GM23338 (cell line): Measurements from ENCODE around the gene PDCD4. TPM values are rescaled to one million over a fixed set of nuclear protein-coding genes. Genes with fewer than 3 reads are reported as not detected.

ENCODE experiments used
- ATAC-seq: fragments of 200-7000 bp; cut with Tn5 transposase; 3 replicates; pipeline ENCODE4 v1.9.1; 2020
- DNase-seq: peaks from one replicate; pipeline ENCODE4 v3.0.0-alpha.2; 2015; ENCODE audit warnings: low spot score
- H2AFZ ChIP-seq: fragments of 200-600 bp; sonication (generic); 2 replicates; pipeline ENCODE4 v1.8.0; 2016; ENCODE audit warnings: antibody characterized with exemption, mild to moderate bottlenecking, moderate library complexity
- H3F3A ChIP-seq: fragments of 200-600 bp; sonication (generic); replicated peaks from 2 replicates; pipeline ENCODE4 v1.8.0; 2017; ENCODE audit warnings: antibody characterized with exemption, mixed run types, low read depth
- H3K27ac ChIP-seq: fragments of 200-600 bp; sonication (generic); 2 replicates; pipeline ENCODE4 v1.6.1; 2016; ENCODE audit warnings: low read depth
- H3K27me3 ChIP-seq: fragments of 200-600 bp; sonication (generic); 2 replicates; pipeline ENCODE4 v1.8.0; 2016; ENCODE audit warnings: mild to moderate bottlenecking, mixed run types, moderate library complexity; ENCODE audit not compliant: insufficient read depth
- H3K36me3 ChIP-seq: fragments of 200-600 bp; sonication (generic); 2 replicates; pipeline ENCODE4 v1.8.0; 2016; ENCODE audit warnings: mild to moderate bottlenecking; ENCODE audit not compliant: insufficient read depth
- H3K4me1 ChIP-seq: fragments of 200-600 bp; sonication (generic); 2 replicates; pipeline ENCODE4 v1.8.0; 2016; ENCODE audit warnings: mild to moderate bottlenecking, moderate library complexity; ENCODE audit not compliant: insufficient read depth
- H3K4me2 ChIP-seq: fragments of 200-600 bp; sonication (generic); 2 replicates; pipeline ENCODE4 v1.7.1; 2017; ENCODE audit warnings: mixed run types
- H3K4me3 ChIP-seq: fragments of 200-600 bp; sonication (generic); 2 replicates; pipeline ENCODE4 v1.6.1; 2016; ENCODE audit warnings: mixed run types
- H3K79me2 ChIP-seq: fragments of 200-600 bp; sonication (generic); replicated peaks from 2 replicates; pipeline ENCODE4 v1.8.0; 2017; ENCODE audit warnings: mild to moderate bottlenecking; ENCODE audit not compliant: insufficient read depth
- H3K9me2 ChIP-seq: fragments of 200-600 bp; sonication (generic); 2 replicates; pipeline ENCODE4 v1.8.0; 2017; ENCODE audit not compliant: insufficient read depth
- H4K20me1 ChIP-seq: fragments of 200-600 bp; sonication (generic); replicated peaks from 2 replicates; pipeline ENCODE4 v1.8.0; 2017; ENCODE audit warnings: mild to moderate bottlenecking; ENCODE audit not compliant: insufficient read depth
- H3K27ac Mint-ChIP-seq: 2 replicates; pipeline ENCODE4 v1.8.0; 2020; ENCODE audit warnings: inconsistent platforms, mild to moderate bottlenecking, moderate library complexity, mixed read lengths
- H3K27me3 Mint-ChIP-seq: 3 replicates; pipeline ENCODE4 v1.8.0; 2022; ENCODE audit warnings: low read depth, mild to moderate bottlenecking, moderate library complexity, mixed read lengths, inconsistent platforms; ENCODE audit not compliant: insufficient read depth, poor library complexity
- H3K36me3 Mint-ChIP-seq: 3 replicates; pipeline ENCODE4 v1.8.0; 2021; ENCODE audit warnings: low read depth, mild to moderate bottlenecking, inconsistent platforms, moderate library complexity, mixed read lengths
- H3K4me1 Mint-ChIP-seq: 3 replicates; pipeline ENCODE4 v1.8.0; 2020; ENCODE audit warnings: mild to moderate bottlenecking, inconsistent platforms, mixed read lengths
- H3K4me3 Mint-ChIP-seq: 3 replicates; pipeline ENCODE4 v1.8.0; 2021; ENCODE audit warnings: moderate library complexity, mild to moderate bottlenecking, inconsistent platforms, mixed read lengths
- H3K9me3 Mint-ChIP-seq: 3 replicates; pipeline ENCODE4 v1.8.0; 2020; ENCODE audit warnings: moderate library complexity, mild to moderate bottlenecking, inconsistent platforms, mixed read lengths
- CREB1 ChIP-seq: fragments of 250-450 bp; sonication (Bioruptor Pico); IDR thresholded peaks from 2 replicates; pipeline ENCODE4 v1.5.0; 2020; ENCODE audit warnings: low read depth, mild to moderate bottlenecking, moderate library complexity
- ETS1 ChIP-seq: IDR thresholded peaks from 2 replicates; pipeline ENCODE4 v1.6.1; 2016; ENCODE audit warnings: antibody characterized with exemption
- EZH2phosphoT487 ChIP-seq: fragments of 200-600 bp; sonication (generic); IDR thresholded peaks from one replicate; pipeline ENCODE4 v1.8.1; 2018; ENCODE audit warnings: antibody characterized with exemption; ENCODE audit not compliant: unreplicated experiment
- POLR2AphosphoS5 ChIP-seq: IDR thresholded peaks from 2 replicates; pipeline ENCODE4 v1.6.1; 2016; ENCODE audit warnings: antibody characterized with exemption, low read depth
- ZNF114 ChIP-seq: fragments of 250-450 bp; sonication (Bioruptor Pico); IDR thresholded peaks from 2 replicates; pipeline ENCODE4 v1.5.0; 2020; ENCODE audit warnings: mild to moderate bottlenecking, moderate library complexity
- ZNF462 ChIP-seq: fragments of 250-450 bp; sonication (Bioruptor Pico); IDR thresholded peaks from 2 replicates; pipeline ENCODE4 v1.5.0; 2020; ENCODE audit warnings: mild to moderate bottlenecking, moderate library complexity
- polyA plus RNA-seq: library from polyadenylated mRNA; unstranded; fragments of >200 nt; fragmentation: Nextera tagmentation; extraction: Ambion mirVana; gene quantifications from 2 replicates; pipeline ENCODE4 v1.2.1, GENCODE V29; 2016
- total RNA-seq: library from RNA; depleted of rRNA; stranded (reverse); fragments of >200 nt; shearing (Covaris generic); gene quantifications from 2 replicates; pipeline ENCODE4 v1.2.3, GENCODE V29; 2014

Gene PDCD4
- total and polyA plus RNA-seq, 2 experiments from 2014 or later, result 10.1 to 18.0 TPM

- no peaks in the 10 kb centered on the region for H4K20me1 ChIP-seq
- no peak overlapping the region for H2AFZ ChIP-seq
- Mint-ChIP-seq H3K36me3 (0 out of 3 replicates have a peak, but pooled peaks cover 2% of the 10 kb centered on the region), H3K9me3 (no peaks in the 10 kb centered on the region), H3K27me3 (peaks cover 2% of the 10 kb centered on the region), H3K27ac (no peak overlapping the region), H3K4me3 (no peak overlapping the region), H3K4me1 (peaks cover 25% of the 10 kb centered on the region)
- no peaks in the 10 kb centered on the region for H3F3A ChIP-seq
- no peak overlapping the region for H3K4me3 ChIP-seq
- no peaks in the 10 kb centered on the region for H3K36me3 ChIP-seq
- no peaks in the 10 kb centered on the region for H3K79me2 ChIP-seq
- H3K27ac ChIP-seq, result no peak overlapping the region
- H3K9me2 ChIP-seq, result no peaks in the 10 kb centered on the region
- no peak for DNase-seq
- peaks cover 19% of the 10 kb centered on the region for H3K4me1 ChIP-seq
- ATAC-seq, result no peak
- H3K27me3 ChIP-seq, result no peaks in the 10 kb centered on the region
- H3K4me2 ChIP-seq, result no peak overlapping the region
- TF ChIP-seq ETS1 (no peak), ZNF114 (CRISPR knock-in tag) (no peak), CREB1 (no peak), ZNF462 (CRISPR knock-in tag) (no peak), POLR2AphosphoS5 (no peak)
Observed at GRCh38 chr10:110912374-110912773, 40.6 kb downstream of the PDCD4 start.

- H3K36me3 Mint-ChIP-seq, result 0 out of 3 replicates have a peak, but pooled peaks cover 4% of the 10 kb centered on the region
- Histone ChIP-seq H3K4me2 (no peak overlapping the region), H3K27me3 (no peaks in the 10 kb centered on the region), H3K79me2 (0 out of 2 replicates have a peak, but pooled peaks cover 5% of the 10 kb centered on the region), H3K36me3 (no peaks in the 10 kb centered on the region), H3K4me3 (no peak overlapping the region), H2AFZ (no peak overlapping the region), H3K27ac (no peak overlapping the region), H3K4me1 (peaks cover 16% of the 10 kb centered on the region), H3F3A (no peaks in the 10 kb centered on the region), H4K20me1 (no peaks in the 10 kb centered on the region), H3K9me2 (no peaks in the 10 kb centered on the region)
- peaks cover 23% of the 10 kb centered on the region; the same call in 2 of the 3 replicates for H3K4me1 Mint-ChIP-seq
- no peak overlapping the region for H3K27ac Mint-ChIP-seq
- DNase-seq (no peak), ATAC-seq (no peak)
- no peak overlapping the region for H3K4me3 Mint-ChIP-seq
- peaks cover 9% of the 10 kb centered on the region for H3K27me3 Mint-ChIP-seq
- H3K9me3 Mint-ChIP-seq, result no peaks in the 10 kb centered on the region
- no peak for TF ChIP-seq EZH2phosphoT487
- TF ChIP-seq ZNF462 (CRISPR knock-in tag), result no peak
Observed at GRCh38 chr10:110914431-110914830, 42.7 kb downstream of the PDCD4 start.
